OCI-LY3 (cell line): Measurements from ENCODE around the gene KDM2A.
A peak's percentile ranks its signal among the peaks of the same experiment; 100 is the strongest.
"Not testable (repeated sequence)": the region's sequence is repeated elsewhere in the genome, so short reads cannot be mapped to it uniquely, and the experiment has no call there.

Experiments used
- H2AFZ ChIP-seq: fragments of 200-600, 300-600 bp; shearing (Covaris generic); 2 replicates; pipeline ENCODE4 v1.6.0; 2014; ENCODE audit warnings: antibody characterized with exemption, low read depth, low read length
- H3K27ac ChIP-seq: fragments of 200-600, 300-600 bp; sonication (generic); 2 replicates; pipeline ENCODE4 v1.5.1; 2014; ENCODE audit warnings: mild to moderate bottlenecking, low read length, moderate library complexity, mixed read lengths
- H3K27me3 ChIP-seq: fragments of 200-600, 300-600 bp; sonication (generic); 2 replicates; pipeline ENCODE4 v1.6.1; 2014; ENCODE audit warnings: low read depth, low read length, mixed read lengths
- H3K36me3 ChIP-seq: fragments of 200-600, 300-600 bp; sonication (generic); replicated peaks from 2 replicates; pipeline ENCODE3; 2014; ENCODE audit warnings: low read depth, low read length, mixed read lengths
- H3K4me1 ChIP-seq: fragments of 300-600, 200-600 bp; sonication (generic); 2 replicates; pipeline ENCODE4 v1.6.1; 2014; ENCODE audit warnings: low read length, mixed read lengths
- H3K4me2 ChIP-seq: fragments of 200-600, 300-600 bp; sonication (generic); 2 replicates; pipeline ENCODE4 v1.6.1; 2014; ENCODE audit warnings: low read length, mixed read lengths
- H3K4me3 ChIP-seq: fragments of 300-600, 200-600 bp; sonication (generic); 2 replicates; pipeline ENCODE4 v1.5.1; 2014; ENCODE audit warnings: antibody characterized with exemption, mild to moderate bottlenecking, low read length, moderate library complexity
- H3K79me2 ChIP-seq: fragments of 300-600, 200-600 bp; shearing (Covaris generic); 2 replicates; pipeline ENCODE4 v1.6.1; 2014; ENCODE audit warnings: mild to moderate bottlenecking, low read length, mixed read lengths
- H3K9ac ChIP-seq: fragments of 300-600, 200-600 bp; shearing (Covaris generic); 2 replicates; pipeline ENCODE4 v1.6.0; 2014; ENCODE audit warnings: mild to moderate bottlenecking, low read length, moderate library complexity
- H3K9me3 ChIP-seq: fragments of 200-600, 300-600 bp; shearing (Covaris generic); 2 replicates; pipeline ENCODE4 v1.6.1; 2014; ENCODE audit warnings: low read length, mixed read lengths; ENCODE audit not compliant: insufficient read depth
- H4K20me1 ChIP-seq: fragments of 200-600, 300-600 bp; sonication (generic); 2 replicates; pipeline ENCODE4 v1.6.1; 2016; ENCODE audit warnings: low read length, mixed read lengths; ENCODE audit not compliant: insufficient read depth
- EZH2phosphoT487 ChIP-seq: fragments of 200-600 bp; shearing (Covaris generic); IDR thresholded peaks from 2 replicates; pipeline ENCODE4 v1.6.1; 2018; ENCODE audit warnings: antibody characterized with exemption, mixed run types, low read depth
- TF ChIP-seq, protein P1 (sequence below): fragments of 200-600, 300-600 bp; sonication (generic); IDR thresholded peaks from 2 replicates; pipeline ENCODE4 v1.5.1; 2014; ENCODE audit warnings: antibody characterized with exemption, low read length, low read depth

KDM2A gene

GRCh38 chr11:67195971-67196456 lies 77.0 kb downstream of the KDM2A start:
- Histone ChIP-seq H3K4me2 (peak overlapping the region; percentile 11), H3K27me3 (no peaks in the 10 kb centered on the region), H2AFZ (no peak overlapping the region), H3K9me3 (no peaks in the 10 kb centered on the region), H4K20me1 (peaks cover 9% of the 10 kb centered on the region), H3K4me3 (no peak overlapping the region), H3K4me1 (peaks cover 17% of the 10 kb centered on the region), H3K36me3 (peaks cover 48% of the 10 kb centered on the region), H3K79me2 (peaks cover 27% of the 10 kb centered on the region), H3K27ac (no peak overlapping the region), H3K9ac (no peak overlapping the region)
- no peak for TF ChIP-seq EZH2phosphoT487
- TF ChIP-seq, protein P1, sequence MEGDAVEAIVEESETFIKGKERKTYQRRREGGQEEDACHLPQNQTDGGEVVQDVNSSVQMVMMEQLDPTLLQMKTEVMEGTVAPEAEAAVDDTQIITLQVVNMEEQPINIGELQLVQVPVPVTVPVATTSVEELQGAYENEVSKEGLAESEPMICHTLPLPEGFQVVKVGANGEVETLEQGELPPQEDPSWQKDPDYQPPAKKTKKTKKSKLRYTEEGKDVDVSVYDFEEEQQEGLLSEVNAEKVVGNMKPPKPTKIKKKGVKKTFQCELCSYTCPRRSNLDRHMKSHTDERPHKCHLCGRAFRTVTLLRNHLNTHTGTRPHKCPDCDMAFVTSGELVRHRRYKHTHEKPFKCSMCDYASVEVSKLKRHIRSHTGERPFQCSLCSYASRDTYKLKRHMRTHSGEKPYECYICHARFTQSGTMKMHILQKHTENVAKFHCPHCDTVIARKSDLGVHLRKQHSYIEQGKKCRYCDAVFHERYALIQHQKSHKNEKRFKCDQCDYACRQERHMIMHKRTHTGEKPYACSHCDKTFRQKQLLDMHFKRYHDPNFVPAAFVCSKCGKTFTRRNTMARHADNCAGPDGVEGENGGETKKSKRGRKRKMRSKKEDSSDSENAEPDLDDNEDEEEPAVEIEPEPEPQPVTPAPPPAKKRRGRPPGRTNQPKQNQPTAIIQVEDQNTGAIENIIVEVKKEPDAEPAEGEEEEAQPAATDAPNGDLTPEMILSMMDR, result no peak

GRCh38 chr11:67197606-67198005 lies 78.5 kb downstream of the KDM2A start:
- Histone ChIP-seq H2AFZ (no peak overlapping the region), H3K4me2 (no peak overlapping the region), H3K36me3 (peaks cover 42% of the 10 kb centered on the region), H3K27ac (no peak overlapping the region), H3K27me3 (no peaks in the 10 kb centered on the region), H3K4me1 (peaks cover 17% of the 10 kb centered on the region), H3K9me3 (no peaks in the 10 kb centered on the region), H4K20me1 (peaks cover 9% of the 10 kb centered on the region), H3K9ac (no peak overlapping the region), H3K4me3 (no peak overlapping the region), H3K79me2 (peaks cover 27% of the 10 kb centered on the region)
- TF ChIP-seq, protein P1, result no peak
- no peak for TF ChIP-seq EZH2phosphoT487

GRCh38 chr11:67198781-67199180 lies 79.7 kb downstream of the KDM2A start:
- H3K4me3 ChIP-seq, H3K27me3 ChIP-seq, H3K4me2 ChIP-seq, H2AFZ ChIP-seq, H3K9ac ChIP-seq, H3K27ac ChIP-seq, H4K20me1 ChIP-seq, H3K9me3 ChIP-seq: not testable (repeated sequence)
- H3K4me1 ChIP-seq, result peaks cover 17% of the 10 kb centered on the region
- peaks cover 24% of the 10 kb centered on the region for H3K79me2 ChIP-seq
- peaks cover 42% of the 10 kb centered on the region for H3K36me3 ChIP-seq

DNA sequence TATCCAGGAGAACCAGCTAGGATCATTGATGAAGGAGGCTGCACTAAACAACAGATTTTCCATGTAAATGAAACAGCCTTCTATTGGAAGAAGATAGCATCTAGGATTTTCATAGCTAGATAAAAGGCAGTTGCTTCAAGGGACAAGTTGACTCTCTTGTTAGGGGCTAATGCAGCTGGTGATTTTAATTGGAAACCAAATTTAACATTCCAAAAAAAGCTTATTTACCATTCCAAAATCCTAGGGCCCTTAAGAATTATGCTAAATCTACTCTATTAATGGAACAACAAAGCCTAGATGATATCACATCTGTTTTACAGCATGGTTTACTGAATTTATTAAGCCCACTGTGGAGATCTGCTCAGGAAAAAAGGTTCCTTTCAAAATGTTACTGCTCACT lies 80.7 kb downstream of the KDM2A start:
- Histone ChIP-seq H3K79me2 (peaks cover 21% of the 10 kb centered on the region), H3K9me3 (no peaks in the 10 kb centered on the region), H3K9ac (no peak overlapping the region), H3K27ac (no peak overlapping the region), H3K27me3 (no peaks in the 10 kb centered on the region), H2AFZ (no peak overlapping the region), H3K4me3 (no peak overlapping the region), H3K36me3 (peaks cover 35% of the 10 kb centered on the region), H3K4me1 (peaks cover 17% of the 10 kb centered on the region), H3K4me2 (no peak overlapping the region), H4K20me1 (peaks cover 9% of the 10 kb centered on the region)
- no peak for TF ChIP-seq EZH2phosphoT487
- TF ChIP-seq, protein P1, result no peak
